ENCODE results near the gene GRM1.

GRM1 gene

GRCh38 chr6:146090474-146090873, 61.6 kb downstream of the GRM1 start:
- Histone ChIP-seq H2AFZ (ENCODE audit: low read length) (no peak overlapping the region), H3K9me2 (replicated peaks; ENCODE audit: low read depth, low read length) (no peaks in the 10 kb centered on the region), H3F3A (ENCODE audit: low read depth) (no peaks in the 10 kb centered on the region), H3K36me3 (ENCODE audit: insufficient read depth, low read length) (no peaks in the 10 kb centered on the region), H3K4me1 (ENCODE audit: insufficient read depth, low read length, poor library complexity, severe bottlenecking) (peaks cover 12% of the 10 kb centered on the region), H3K9me3 (ENCODE audit: insufficient read depth, low read depth, low read length) (no peaks in the 10 kb centered on the region), H3K9ac (ENCODE audit: low read depth, low read length, poor library complexity, severe bottlenecking) (no peak overlapping the region), H3K27me3 (ENCODE audit: insufficient read depth, low read length, poor library complexity, severe bottlenecking) (no peaks in the 10 kb centered on the region), H4K20me1 (ENCODE audit: insufficient read depth, low read length, poor library complexity, severe bottlenecking) (no peaks in the 10 kb centered on the region), H3K4me3 (ENCODE audit: low read length, poor library complexity, severe bottlenecking) (no peak overlapping the region), H3K79me2 (ENCODE audit: insufficient read depth, low read length) (no peaks in the 10 kb centered on the region), H3K4me2 (ENCODE audit: low read depth, low read length, poor library complexity, severe bottlenecking) (peak overlapping the region; percentile 22)
- TF ChIP-seq EZH2phosphoT487 (IDR thresholded peaks at IDR 0.05; ENCODE audit: borderline replicate concordance): no peak
- TF ChIP-seq CTCF (conservative IDR thresholded peaks at IDR 0.05; ENCODE audit: low read length): no peak

GRCh38 chr6:146092961-146093686, 64.3 kb downstream of the GRM1 start:
- no peaks in the 10 kb centered on the region for H3K9me2 ChIP-seq (replicated peaks; ENCODE audit: low read depth, low read length)
- no peaks in the 10 kb centered on the region for H3K36me3 ChIP-seq (ENCODE audit: insufficient read depth, low read length)
- H3F3A ChIP-seq (ENCODE audit: low read depth): no peaks in the 10 kb centered on the region
- no peaks in the 10 kb centered on the region for H3K79me2 ChIP-seq (ENCODE audit: insufficient read depth, low read length)
- no peak overlapping the region for H3K4me3 ChIP-seq (ENCODE audit: low read length, poor library complexity, severe bottlenecking)
- no peak overlapping the region for H3K9ac ChIP-seq (ENCODE audit: low read depth, low read length, poor library complexity, severe bottlenecking)
- TF ChIP-seq EZH2phosphoT487 (IDR thresholded peaks at IDR 0.05; ENCODE audit: borderline replicate concordance) (no peak), CTCF (conservative IDR thresholded peaks at IDR 0.05; ENCODE audit: low read length) (no peak)
- H3K4me1 ChIP-seq (ENCODE audit: insufficient read depth, low read length, poor library complexity, severe bottlenecking): peaks cover 12% of the 10 kb centered on the region
- no peak overlapping the region for H3K4me2 ChIP-seq (ENCODE audit: low read depth, low read length, poor library complexity, severe bottlenecking)
- H3K9me3 ChIP-seq (ENCODE audit: insufficient read depth, low read depth, low read length): no peaks in the 10 kb centered on the region
- no peaks in the 10 kb centered on the region for H4K20me1 ChIP-seq (ENCODE audit: insufficient read depth, low read length, poor library complexity, severe bottlenecking)
- no peak overlapping the region for H2AFZ ChIP-seq (ENCODE audit: low read length)
- H3K27me3 ChIP-seq (ENCODE audit: insufficient read depth, low read length, poor library complexity, severe bottlenecking): no peaks in the 10 kb centered on the region

GRCh38 chr6:146095481-146095880, 66.6 kb downstream of the GRM1 start:
- H2AFZ ChIP-seq (ENCODE audit: low read length): no peak overlapping the region
- H3K4me2 ChIP-seq (ENCODE audit: low read depth, low read length, poor library complexity, severe bottlenecking): no peak overlapping the region
- no peak overlapping the region for H3K9ac ChIP-seq (ENCODE audit: low read depth, low read length, poor library complexity, severe bottlenecking)
- peaks cover 8% of the 10 kb centered on the region for H3K4me1 ChIP-seq (ENCODE audit: insufficient read depth, low read length, poor library complexity, severe bottlenecking)
- TF ChIP-seq EZH2phosphoT487 (IDR thresholded peaks at IDR 0.05; ENCODE audit: borderline replicate concordance) (no peak), CTCF (conservative IDR thresholded peaks at IDR 0.05; ENCODE audit: low read length) (no peak)
- no peaks in the 10 kb centered on the region for H3K79me2 ChIP-seq (ENCODE audit: insufficient read depth, low read length)
- no peaks in the 10 kb centered on the region for H3K27me3 ChIP-seq (ENCODE audit: insufficient read depth, low read length, poor library complexity, severe bottlenecking)
- H3K36me3 ChIP-seq (ENCODE audit: insufficient read depth, low read length): no peaks in the 10 kb centered on the region
- no peaks in the 10 kb centered on the region for H3K9me2 ChIP-seq (replicated peaks; ENCODE audit: low read depth, low read length)
- H3K4me3 ChIP-seq (ENCODE audit: low read length, poor library complexity, severe bottlenecking): no peak overlapping the region
- H4K20me1 ChIP-seq (ENCODE audit: insufficient read depth, low read length, poor library complexity, severe bottlenecking): no peaks in the 10 kb centered on the region
- no peaks in the 10 kb centered on the region for H3K9me3 ChIP-seq (ENCODE audit: insufficient read depth, low read depth, low read length)
- no peaks in the 10 kb centered on the region for H3F3A ChIP-seq (ENCODE audit: low read depth)

All from Loucy (cell line).